GM12878 (cell line): ENCODE data around the gene GRAMD1A. TPM values are rescaled to one million over a fixed set of nuclear protein-coding genes. Genes with fewer than 3 reads are reported as not detected.

ENCODE experiments used
- ATAC-seq: fragments of 200-7000 bp; cut with Tn5 transposase; 3 replicates; pipeline ENCODE4 v1.9.1; 2020; ENCODE audit warnings: mild to moderate bottlenecking, moderate library complexity
- BruUV-seq: library from RNA; stranded (reverse); fragments of 400-500 nt; replicated peaks from 2 replicates; lab custom pipeline; 2021; lab: Mats Ljungman, UMichigan
- CTCF ChIA-PET: fragments of 300-600 bp; sonication (Branson Sonifier 250); formaldehyde crosslinking; extraction: SDS; loops from one replicate; lab custom pipeline; 2021; ENCODE audit warnings: inconsistent platforms; lab: Yijun Ruan, JAX
- POLR2A ChIA-PET: fragments of 350-600 bp; formaldehyde crosslinking; extraction: SDS; loops from one replicate; lab custom pipeline; 2021; ENCODE audit warnings: inconsistent platforms; lab: Charles Lee
- RAD21 ChIA-PET: fragments of 300-600 bp; sonication (Branson Sonifier 250); formaldehyde crosslinking; loops from one replicate; lab custom pipeline; 2023; ENCODE audit warnings: antibody characterized with exemption; ENCODE audit not compliant: unreplicated experiment; lab: Charles Lee
- SMC1A ChIA-PET: fragments of 300-600 bp; sonication (Branson Sonifier 250); formaldehyde crosslinking; loops from one replicate; lab custom pipeline; 2023; ENCODE audit not compliant: unreplicated experiment, uncharacterized antibody; lab: Charles Lee
- DNase-seq: peaks from one replicate; pipeline ENCODE4 v3.0.0-alpha.2; 2011; ENCODE audit warnings: low read depth, low spot score
- FAIRE-seq: peaks from 3 replicates; lab custom pipeline; 2011; peaks lifted over from hg19 to GRCh38; lab: Jason Lieb, UNC
- H2AFZ ChIP-seq: 2 replicates; pipeline ENCODE4 v1.6.0; 2011; ENCODE audit warnings: low read depth, low read length, control low read depth; ENCODE audit not compliant: control insufficient read depth
- H3K27ac ChIP-seq: 2 replicates; pipeline ENCODE4 v1.5.1; 2011; ENCODE audit warnings: control low read depth; ENCODE audit not compliant: control insufficient read depth, insufficient read depth
- H3K27me3 ChIP-seq, 2 experiments: replicated peaks in 1 of 2; 2 replicates each; pipeline versions ENCODE4 v1.6.0 to v1.6.1; 2011; ENCODE audit warnings: low read length in 1 of 2; ENCODE audit not compliant: control insufficient read depth in 2 of 2, insufficient read depth in 2 of 2
- H3K36me3 ChIP-seq, 2 experiments: 2 replicates each; pipeline ENCODE4 v1.5.1; 2011; ENCODE audit warnings: low read length in 1 of 2; ENCODE audit not compliant: control insufficient read depth in 2 of 2, insufficient read depth in 2 of 2
- H3K4me1 ChIP-seq: 2 replicates; pipeline ENCODE4 v1.6.1; 2011; ENCODE audit warnings: mild to moderate bottlenecking, low read length, moderate library complexity, mixed read lengths; ENCODE audit not compliant: control insufficient read depth, insufficient read depth
- H3K4me2 ChIP-seq: 2 replicates; pipeline ENCODE4 v1.6.0; 2011; ENCODE audit warnings: control low read depth; ENCODE audit not compliant: control insufficient read depth, insufficient read depth
- H3K4me3 ChIP-seq: fragments of 200-600 bp; sonication (generic); 2 replicates; pipeline ENCODE4 v1.5.1; 2016
- H3K79me2 ChIP-seq: 2 replicates; pipeline ENCODE4 v1.6.0; 2011; ENCODE audit warnings: low read length; ENCODE audit not compliant: control insufficient read depth, insufficient read depth
- H3K9ac ChIP-seq: 2 replicates; pipeline ENCODE4 v1.8.0; 2011; ENCODE audit warnings: low read length, control low read depth, mixed read lengths; ENCODE audit not compliant: control insufficient read depth, insufficient read depth
- H3K9me3 ChIP-seq: replicated peaks from 3 replicates; pipeline ENCODE4 v1.5.1; 2011; ENCODE audit warnings: mild to moderate bottlenecking, low read length; ENCODE audit not compliant: control insufficient read depth, insufficient read depth
- H4K20me1 ChIP-seq: 2 replicates; pipeline ENCODE4 v1.6.0; 2011; ENCODE audit not compliant: control insufficient read depth, insufficient read depth
- BCL3 ChIP-seq: IDR thresholded peaks from 2 replicates; pipeline ENCODE4 v1.6.1; 2011; ENCODE audit warnings: borderline replicate concordance, low read depth, mild to moderate bottlenecking, moderate library complexity, low read length; ENCODE audit not compliant: insufficient read depth, poor library complexity, severe bottlenecking
- BMI1 ChIP-seq: fragments of 450-650 bp; IDR thresholded peaks from 2 replicates; pipeline ENCODE4 v1.6.1; 2016; ENCODE audit warnings: mild to moderate bottlenecking, moderate library complexity, borderline replicate concordance
- CREB1 ChIP-seq: IDR thresholded peaks from 2 replicates; pipeline ENCODE4 v1.6.1; 2012; ENCODE audit warnings: low read depth, mild to moderate bottlenecking, inconsistent platforms
- EGR1 ChIP-seq, 2 experiments: IDR thresholded peaks; 1 replicate in 1 of 2; 2 replicates in 1 of 2; pipeline ENCODE4 v1.6.1; 2011 to 2012; ENCODE audit warnings: low read depth in 2 of 2, low read length in 2 of 2, borderline replicate concordance in 1 of 2, mild to moderate bottlenecking in 1 of 2, moderate library complexity in 1 of 2
- FOXK2 ChIP-seq: fragments of 450-650 bp; IDR thresholded peaks from 2 replicates; pipeline ENCODE4 v1.6.1; 2017; ENCODE audit warnings: mild to moderate bottlenecking, moderate library complexity
- IKZF2 ChIP-seq, 2 experiments: fragments of 450-650 bp; IDR thresholded peaks; 2 replicates each; pipeline ENCODE4 v1.6.1; 2017; ENCODE audit warnings: mild to moderate bottlenecking in 2 of 2, moderate library complexity in 2 of 2
- MEF2B ChIP-seq: fragments of 450-650 bp; IDR thresholded peaks from 2 replicates; pipeline ENCODE4 v1.6.1; 2018; ENCODE audit warnings: mild to moderate bottlenecking, moderate library complexity; ENCODE audit not compliant: partially characterized antibody, poor library complexity, severe bottlenecking
- MTA2 ChIP-seq: fragments of 450-650 bp; IDR thresholded peaks from 2 replicates; pipeline ENCODE4 v1.6.1; 2016; ENCODE audit warnings: low read depth, mild to moderate bottlenecking, moderate library complexity
- MTA3 ChIP-seq: IDR thresholded peaks from 2 replicates; pipeline ENCODE4 v1.6.1; 2012; ENCODE audit warnings: low read length, inconsistent platforms, borderline replicate concordance
- NFYA ChIP-seq: IDR thresholded peaks from 2 replicates; pipeline ENCODE4 v1.6.1; 2011; ENCODE audit warnings: low read depth, mild to moderate bottlenecking, low read length, improper control_type of control experiment, borderline replicate concordance
- PBX3 ChIP-seq: IDR thresholded peaks from 2 replicates; pipeline ENCODE4 v1.6.1; 2011; ENCODE audit warnings: mild to moderate bottlenecking, low read depth, low read length, moderate library complexity; ENCODE audit not compliant: insufficient replicate concordance
- RFX5 ChIP-seq: IDR thresholded peaks from 2 replicates; pipeline ENCODE4 v1.6.1; 2011; ENCODE audit warnings: low read depth, low read length, improper control_type of control experiment
- SMAD1 ChIP-seq: fragments of 450-650 bp; IDR thresholded peaks from 2 replicates; pipeline ENCODE4 v1.6.1; 2018; ENCODE audit warnings: mild to moderate bottlenecking, low read depth; ENCODE audit not compliant: partially characterized antibody
- STAT1 ChIP-seq: fragments of 450-650 bp; conservative IDR thresholded peaks from 2 replicates; pipeline ENCODE4 v1.6.1; 2014; ENCODE audit warnings: antibody characterized with exemption, mild to moderate bottlenecking
- ZNF592 ChIP-seq: fragments of 450-650 bp; IDR thresholded peaks from 2 replicates; pipeline ENCODE4 v1.6.1; 2017; ENCODE audit warnings: mild to moderate bottlenecking, moderate library complexity
- WGBS: methylation state at CpG from one replicate; pipeline ENCODE4 v1.1.6; 2016; ENCODE audit warnings: low lambda C conversion rate; ENCODE audit not compliant: insufficient replicate concordance, insufficient coverage; ENCODE audit errors: missing lambda C conversion rate; 5-methylcytosine and 5-hydroxymethylcytosine counted together
- in situ Hi-C: fragments of 300-500 bp; cut with MboI; formaldehyde crosslinking; loops from 9 replicates; pipeline ENCODE4 v1.14.3; 2018; ENCODE audit warnings: mixed read lengths
- intact Hi-C: fragments of 100-400 bp; cut with micrococcal nuclease; formaldehyde crosslinking; loops from one replicate; pipeline ENCODE4 v1.14.2; 2022; ENCODE audit not compliant: unreplicated experiment
- polyA plus RNA-seq, 11 experiments: library from polyadenylated mRNA; depleted of rRNA in 4 of 11; unstranded in 6 of 11; stranded (reverse) in 5 of 11; fragments of >200 nt; fragmentation: Nextera tagmentation in 4 of 11; fragmentation: Illumina TruSeq in 1 of 11; extraction: Ambion mirVana in 4 of 11; extraction: Trizol in 1 of 11; gene quantifications; 1 replicate in 1 of 11; 2 replicates in 10 of 11; pipeline versions ENCODE4 v1.2.1 to v1.2.3, GENCODE V29; 2011 to 2016; ENCODE audit warnings: inconsistent platforms in 2 of 11, missing spikeins in 2 of 11, low read depth in 1 of 11
- total RNA-seq, 4 experiments: library from RNA; depleted of rRNA in 3 of 4; stranded (reverse); fragments of >200 nt in 3 of 4; fragmentation: Illumina TruSeq in 1 of 4; extraction: Trizol in 1 of 4; gene quantifications; 2 replicates each; pipeline versions ENCODE4 v1.2.1 to v1.2.3, GENCODE V29; 2013 to 2021

Gene GRAMD1A
- total and polyA plus RNA-seq, 10 of the 15 experiments (the other 5 are each of a cell fraction or from before 2014, with no cell fraction given), result 0.79 to 73.6 (median 35.3) TPM

- ATAC-seq (no peak), FAIRE-seq (no peak), DNase-seq (no peak)
- peaks cover 10 to 32% of the 10 kb centered on the region in 2 experiments for H3K36me3 ChIP-seq
- H3K27ac ChIP-seq, result no peak overlapping the region
- peaks cover 11% of the 10 kb centered on the region for H3K4me1 ChIP-seq
- intact Hi-C loops (no loop called here), in situ Hi-C loops (loop anchor here (5.0 kb wide), 1 partner anchor 35 kb away; no protein-coding TSS in a partner anchor)
- no peak overlapping the region for H3K4me2 ChIP-seq
- no peaks in the 10 kb centered on the region for H4K20me1 ChIP-seq
- ChIA-PET CTCF (interaction anchor here (0.7 to 4.9 kb wide), 11 partner anchors 9 to 125 kb away, joined by 3 to 62 read pairs (median 4); no protein-coding TSS in a partner anchor), SMC1A (interaction anchor here (0.6 to 2.6 kb wide), 5 partner anchors 23 to 48 kb away, joined by 3 to 17 read pairs (median 4); partner anchors contain the start of gene ZNF792), RAD21 (interaction anchor here (0.6 to 3.0 kb wide), 3 partner anchors 22 to 48 kb away, joined by 3 to 13 read pairs (median 5); partner anchors contain the start of gene ZNF792), POLR2A (interaction anchor here (1.4 kb wide), 1 partner anchor 21 kb away, joined by 3 read pairs; no protein-coding TSS in a partner anchor)
- H3K9me3 ChIP-seq, result no peaks in the 10 kb centered on the region
- no TSS peak for BruUV-seq
- H3K4me3 ChIP-seq, result no peak overlapping the region
- H3K9ac ChIP-seq, result no peak overlapping the region
- WGBS, result 98% methylated on average over 18 of the region's 18 CpGs
- H2AFZ ChIP-seq, result no peak overlapping the region
- H3K27me3 ChIP-seq, result no peaks in the 10 kb centered on the region
- H3K79me2 ChIP-seq, result no peaks in the 10 kb centered on the region
- TF ChIP-seq MTA2, result no peak
- TF ChIP-seq EGR1 (IDR thresholded peaks at IDR 0.05; ENCODE audit: borderline replicate concordance in 1 of 2, low read depth in 2 of 2, low read length in 2 of 2), result no peak
- TF ChIP-seq PBX3, result no peak
- TF ChIP-seq BMI1, result no peak
- no peak for TF ChIP-seq BCL3
- no peak for TF ChIP-seq IKZF2 (IDR thresholded peaks at IDR 0.05)
- TF ChIP-seq MEF2B, result no peak
- TF ChIP-seq CREB1, result no peak
- no peak for TF ChIP-seq FOXK2
- TF ChIP-seq SMAD1, result no peak
- TF ChIP-seq RFX5, result no peak
- TF ChIP-seq ZNF592, result no peak
- TF ChIP-seq MTA3, result no peak
- TF ChIP-seq STAT1, result no peak
- no peak for TF ChIP-seq NFYA
These were observed 11.9 kb downstream of the GRAMD1A start for GRCh38 chr19:35011737-35012682.
